HCEC 1CT (cell line): ENCODE results near the gene TTLL11.

Source experiments
- DNase-seq: peaks from one replicate; pipeline ENCODE4 v3.0.0-alpha.2; 2017

Gene TTLL11

DNA sequence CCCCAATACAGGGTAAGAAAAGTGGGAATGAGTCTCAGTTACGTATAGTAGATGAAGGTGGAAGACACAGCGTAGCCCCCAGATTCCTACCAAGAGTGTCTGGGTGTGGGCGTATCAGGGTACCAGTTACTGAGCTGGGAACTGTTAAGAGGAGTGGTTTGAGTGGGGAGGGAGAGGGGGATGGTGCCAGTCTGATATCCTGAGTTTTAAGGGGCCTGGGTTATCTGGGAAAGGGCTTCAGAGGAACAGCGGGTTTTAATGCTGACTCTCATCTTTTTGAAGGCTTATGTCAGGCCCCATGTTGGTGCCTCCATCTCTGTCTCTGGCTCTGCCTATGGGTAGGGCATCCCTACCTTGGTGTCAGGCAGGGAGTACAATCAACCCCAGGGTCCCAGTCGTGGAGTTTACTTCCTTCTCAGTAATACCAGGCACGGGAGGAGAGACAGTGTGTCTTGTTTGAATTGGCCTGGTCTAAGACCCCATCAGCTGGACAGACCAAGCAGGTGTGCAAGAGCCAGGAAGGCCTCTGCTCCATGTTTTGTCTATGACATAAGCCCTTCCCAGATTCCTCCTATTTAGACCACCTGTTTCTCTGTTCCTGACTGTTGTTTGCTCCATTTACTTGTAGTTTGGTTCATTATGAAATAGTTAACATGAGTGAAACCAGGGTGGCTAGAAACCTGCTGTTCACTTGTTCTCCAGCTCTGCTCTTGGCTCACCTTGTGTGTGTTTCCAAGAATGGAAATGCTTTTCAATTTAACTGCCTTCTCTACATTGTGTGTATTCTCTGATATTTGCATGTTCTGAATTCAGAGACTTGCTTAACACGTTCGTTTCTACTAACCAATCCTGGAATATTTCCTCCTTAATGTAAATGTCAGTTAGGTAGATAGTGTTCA lies 316.1 kb downstream of the TTLL11 start:
- DNase-seq: no peak

DNA sequence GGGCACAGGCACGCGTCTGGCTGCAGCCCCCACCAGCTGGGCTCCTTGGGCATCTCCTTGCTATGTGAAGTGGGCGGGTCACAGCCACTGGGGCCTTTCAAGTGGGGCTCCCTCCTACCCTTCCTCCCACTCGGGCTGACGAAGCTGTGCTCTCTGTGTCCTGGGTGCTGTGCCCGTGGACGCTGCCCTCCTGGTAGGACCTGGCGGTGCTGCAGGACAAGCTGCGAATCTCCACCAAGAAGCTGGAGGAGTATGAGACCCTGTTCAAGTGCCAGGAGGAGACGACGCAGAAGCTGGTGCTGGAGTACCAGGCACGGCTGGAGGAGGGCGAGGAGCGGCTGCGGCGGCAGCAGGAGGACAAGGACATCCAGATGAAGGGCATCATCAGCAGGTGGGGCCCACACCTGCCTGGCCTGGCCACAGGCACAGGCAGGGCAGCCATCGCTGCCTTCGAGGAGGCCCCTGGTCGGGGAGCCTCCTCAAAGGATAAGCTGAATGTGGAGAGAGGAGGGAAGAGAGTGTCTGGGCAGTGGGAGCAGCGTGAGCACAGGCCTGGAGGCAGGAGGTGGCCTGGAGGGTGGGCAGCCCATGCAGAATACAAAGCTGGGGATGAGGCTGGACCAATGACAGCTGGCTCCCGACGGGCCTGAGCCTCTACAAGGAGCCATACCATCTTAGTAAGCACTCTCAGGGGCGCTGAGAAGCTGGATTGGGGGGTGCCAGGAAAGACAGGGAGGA lies 316.9 kb downstream of the TTLL11 start:
- DNase-seq: no peak

DNA sequence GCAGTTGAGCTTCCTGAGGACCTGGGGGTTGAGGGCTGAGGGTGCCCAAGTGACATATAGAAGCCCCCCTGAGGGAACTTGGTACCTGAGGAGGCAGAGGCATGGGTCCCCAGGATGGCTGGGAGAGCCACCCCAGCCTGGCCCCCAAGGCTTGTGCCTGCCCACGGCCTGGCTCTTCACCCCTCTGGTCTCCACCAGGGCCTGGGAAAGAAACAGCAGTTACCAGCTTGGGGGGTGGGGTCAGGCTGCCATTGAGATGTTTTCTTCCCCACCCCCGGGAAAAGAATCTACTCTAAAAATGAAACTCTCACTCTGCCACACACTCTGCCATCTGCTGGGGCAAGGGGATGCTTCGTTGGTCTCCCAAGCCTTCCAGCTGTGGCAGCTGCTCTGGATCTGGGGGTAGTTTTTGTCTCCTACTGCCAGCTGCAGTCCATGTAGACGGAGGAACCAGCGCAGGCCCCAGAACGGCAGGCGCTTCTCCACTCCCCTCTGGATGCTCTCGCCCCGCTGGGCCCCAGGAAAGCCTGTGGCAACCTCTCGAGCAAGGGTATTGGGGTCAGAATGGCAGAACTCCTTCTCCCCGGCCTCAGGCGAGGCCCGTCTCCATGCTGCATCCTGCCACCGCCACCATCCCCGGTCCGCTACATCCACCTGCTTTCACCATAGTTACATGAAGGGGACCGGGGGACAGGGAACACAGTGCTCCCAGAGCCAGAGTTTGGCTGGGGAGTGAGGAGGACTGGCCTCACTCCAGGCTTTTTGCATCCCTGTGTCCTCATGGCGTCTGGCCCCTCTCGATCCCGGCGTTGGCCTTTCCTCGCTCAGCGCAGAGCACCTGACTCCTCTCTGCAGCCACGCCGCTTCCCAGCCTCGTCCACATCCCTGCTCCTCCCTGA lies 318.1 kb downstream of the TTLL11 start:
- DNase-seq: no peak

DNA sequence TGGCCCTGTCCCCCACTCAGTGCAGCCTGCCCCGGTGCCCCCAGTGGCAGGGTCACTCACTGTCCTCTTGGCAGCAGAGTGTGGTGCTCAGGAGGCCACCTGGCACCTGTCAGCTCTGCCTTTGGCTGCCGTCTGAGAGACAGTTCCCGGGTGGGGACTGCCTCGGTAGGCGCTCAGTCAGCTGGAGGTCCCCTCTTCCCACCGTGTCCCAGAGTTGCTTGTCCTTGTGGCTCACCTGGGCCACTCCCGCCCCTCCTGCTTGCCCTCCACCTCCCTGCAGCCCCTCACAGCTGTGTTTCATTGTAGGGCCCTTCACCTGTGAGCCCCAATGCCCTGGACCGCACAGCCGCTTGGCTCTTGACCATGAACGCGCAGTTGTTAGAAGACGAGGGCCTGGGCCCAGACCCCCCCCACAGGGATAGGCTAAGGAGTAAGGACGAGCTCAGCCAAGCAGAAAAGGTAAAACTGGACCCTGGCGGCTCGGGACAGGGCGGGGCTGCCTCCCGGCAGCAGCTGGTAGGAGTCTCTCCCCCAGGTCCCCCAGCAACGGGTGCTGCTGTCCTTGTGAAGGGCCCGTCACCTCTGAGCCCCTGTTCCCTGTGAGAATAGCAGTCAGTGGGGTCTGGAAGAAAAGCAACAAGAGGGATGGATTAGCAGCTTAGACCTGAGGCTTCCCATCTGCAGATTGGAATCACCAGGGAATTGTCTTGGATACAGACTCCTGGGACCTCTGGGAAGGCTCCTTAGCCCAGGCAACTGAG lies 319.0 kb downstream of the TTLL11 start:
- DNase-seq: no peak

DNA sequence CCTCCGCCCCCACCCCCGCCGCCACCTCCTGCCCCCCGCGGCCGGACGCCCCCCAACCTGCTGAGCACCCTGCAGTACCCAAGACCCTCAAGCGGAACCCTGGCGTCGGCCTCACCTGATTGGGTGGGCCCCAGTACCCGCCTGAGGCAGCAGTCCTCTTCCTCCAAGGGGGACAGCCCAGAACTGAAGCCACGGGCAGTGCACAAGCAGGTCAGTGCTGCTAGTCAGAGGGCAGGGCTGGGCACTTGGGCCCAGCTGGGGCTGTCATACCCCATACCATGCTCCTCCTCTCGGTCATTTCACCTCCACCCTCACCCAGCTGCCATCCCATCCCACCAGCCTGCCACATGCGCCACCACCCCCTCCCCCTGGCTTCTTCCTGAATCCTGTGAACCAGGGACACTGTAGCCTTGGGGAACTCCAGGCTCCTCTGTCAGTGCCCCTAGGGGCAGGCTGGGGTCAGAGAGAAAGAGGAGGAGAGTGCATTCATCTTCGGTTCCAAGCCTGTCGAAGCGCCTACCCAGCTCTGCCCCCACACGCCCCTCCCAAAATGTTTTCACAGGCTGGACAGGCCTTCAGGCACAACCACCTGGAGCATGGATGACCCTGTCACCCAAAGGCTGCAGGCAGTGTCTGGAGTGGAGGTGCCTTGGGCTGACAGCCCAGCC lies 319.7 kb downstream of the TTLL11 start:
- no peak for DNase-seq

DNA sequence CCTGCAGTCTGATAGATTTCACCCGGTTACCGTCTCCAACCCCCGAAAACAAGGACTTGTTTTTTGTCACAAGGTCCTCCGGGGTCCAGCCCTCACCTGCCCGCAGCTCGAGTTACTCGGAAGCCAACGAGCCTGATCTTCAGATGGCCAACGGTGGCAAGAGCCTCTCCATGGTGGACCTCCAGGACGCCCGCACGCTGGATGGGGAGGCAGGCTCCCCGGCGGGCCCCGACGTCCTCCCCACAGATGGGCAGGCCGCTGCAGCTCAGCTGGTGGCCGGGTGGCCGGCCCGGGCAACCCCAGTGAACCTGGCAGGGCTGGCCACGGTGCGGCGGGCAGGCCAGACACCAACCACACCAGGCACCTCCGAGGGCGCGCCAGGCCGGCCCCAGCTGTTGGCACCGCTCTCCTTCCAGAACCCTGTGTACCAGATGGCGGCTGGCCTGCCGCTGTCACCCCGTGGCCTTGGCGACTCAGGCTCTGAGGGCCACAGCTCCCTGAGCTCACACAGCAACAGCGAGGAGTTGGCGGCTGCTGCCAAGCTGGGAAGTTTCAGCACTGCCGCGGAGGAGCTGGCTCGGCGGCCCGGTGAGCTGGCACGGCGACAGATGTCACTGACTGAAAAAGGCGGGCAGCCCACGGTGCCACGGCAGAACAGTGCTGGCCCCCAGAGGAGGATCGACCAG lies 320.4 kb downstream of the TTLL11 start:
- no peak for DNase-seq
